Bronchial smooth muscle cell (primary cell): ENCODE measurements around the gene QRFPR. TPM values are rescaled to one million over a fixed set of nuclear protein-coding genes. Genes with fewer than 3 reads are reported as not detected.

ENCODE experiments used
- total RNA-seq: library from RNA; depleted of rRNA; stranded (reverse); fragments of >200 nt; gene quantifications from 2 replicates; pipeline ENCODE4 v1.2.1, GENCODE V29; 2014

The QRFPR gene
- not detected in 2 replicates for total RNA-seq

GRCh38 chr4:121380776-121381462 lies at the start of gene QRFPR:
QRFPR (minus strand) TSS chr4:121381018; CDS start chr4:121380647, 371 bp downstream.

Other genes with a start within 250 kb of the QRFPR start
- gene TNIP3, start 216.7 kb downstream of the QRFPR start, total RNA-seq: 0.32 and 0.43 TPM in 2 replicates